K562 (cell line): Measurements from ENCODE around the gene AGPAT4. TPM values are rescaled to one million over a fixed set of nuclear protein-coding genes. Genes with fewer than 3 reads are reported as not detected.

ENCODE experiments used
- ATF1 ChIP-seq, 2 experiments: fragments of 450-650 bp in 1 of 2; IDR thresholded peaks; 2 replicates each; pipeline ENCODE4 v1.6.1; 2016; ENCODE audit warnings: missing compliant biosample characterization in 1 of 2, missing genetic modification characterization in 1 of 2
- BCL6 ChIP-seq: fragments of 250-450 bp; sonication (Bioruptor Pico); IDR thresholded peaks from 2 replicates; pipeline ENCODE4 v1.4.0; 2020
- CLOCK ChIP-seq: fragments of 250-450 bp; sonication (Bioruptor Pico); IDR thresholded peaks from 2 replicates; pipeline ENCODE4 v1.4.0; 2020; ENCODE audit warnings: mild to moderate bottlenecking, moderate library complexity, borderline replicate concordance
- CXXC5 ChIP-seq: fragments of 250-450 bp; sonication (Bioruptor Pico); IDR thresholded peaks from 2 replicates; pipeline ENCODE4 v1.8.0; 2022; ENCODE audit warnings: inconsistent platforms, mild to moderate bottlenecking, moderate library complexity
- E2F1 ChIP-seq: sonication (generic); formaldehyde crosslinking; IDR thresholded peaks from 2 replicates; pipeline ENCODE4 v1.8.1; 2023; ENCODE audit warnings: mild to moderate bottlenecking, missing genetic modification reagents, moderate library complexity
- HINFP ChIP-seq: fragments of 450-650 bp; conservative IDR thresholded peaks from 2 replicates; pipeline ENCODE4 v1.6.1; 2016; ENCODE audit warnings: missing genetic modification characterization, low read depth, mild to moderate bottlenecking, control low read depth, missing compliant biosample characterization
- HNRNPL ChIP-seq: fragments of 200-400 bp; formaldehyde crosslinking; IDR thresholded peaks from 2 replicates; pipeline ENCODE4 v1.6.1; 2017; ENCODE audit warnings: low read depth, mild to moderate bottlenecking, low read length
- IFI16 ChIP-seq: fragments of 250-450 bp; sonication (Bioruptor Pico); IDR thresholded peaks from 2 replicates; pipeline ENCODE4 v2.1.2; 2022; ENCODE audit warnings: mild to moderate bottlenecking, inconsistent platforms
- ILK ChIP-seq: fragments of 450-650 bp; IDR thresholded peaks from 2 replicates; pipeline ENCODE4 v1.6.1; 2016; ENCODE audit warnings: missing genetic modification characterization, low read depth, mild to moderate bottlenecking, missing compliant biosample characterization, moderate library complexity, borderline replicate concordance
- JUND ChIP-seq, 2 experiments: IDR thresholded peaks; 2 replicates in 1 of 2; 3 replicates in 1 of 2; pipeline ENCODE4 v1.6.1; 2011; ENCODE audit warnings: borderline replicate concordance in 2 of 2, low read depth in 2 of 2, low read length in 2 of 2, improper control_type of control experiment in 1 of 2, missing biosample characterization in 1 of 2, missing genetic modification characterization in 1 of 2, missing genetic modification reagents in 1 of 2
- MXD1 ChIP-seq: fragments of 250-450 bp; sonication (Bioruptor Pico); IDR thresholded peaks from 2 replicates; pipeline ENCODE4 v1.8.0; 2021; ENCODE audit warnings: borderline replicate concordance, mild to moderate bottlenecking, moderate library complexity; ENCODE audit not compliant: poor library complexity, severe bottlenecking
- NFE2L1 ChIP-seq: fragments of 450-650 bp; IDR thresholded peaks from 2 replicates; pipeline ENCODE4 v1.6.1; 2016; ENCODE audit warnings: missing genetic modification characterization, low read depth, mild to moderate bottlenecking, missing compliant biosample characterization, moderate library complexity, borderline replicate concordance
- POLR3G ChIP-seq: IDR thresholded peaks from 2 replicates; pipeline ENCODE4 v1.6.1; 2011; ENCODE audit not compliant: insufficient read length, insufficient replicate concordance; ENCODE audit errors: extremely low read depth
- PYGO2 ChIP-seq: fragments of 450-650 bp; IDR thresholded peaks from 2 replicates; pipeline ENCODE4 v1.6.1; 2016; ENCODE audit warnings: mild to moderate bottlenecking, missing genetic modification characterization, moderate library complexity, missing compliant biosample characterization
- SMARCA4 ChIP-seq: fragments of 450-650 bp; IDR thresholded peaks from 2 replicates; pipeline ENCODE4 v1.6.1; 2016
- YY1 ChIP-seq, 3 experiments: IDR thresholded peaks; 2 replicates each; pipeline ENCODE4 v1.6.1; 2011; ENCODE audit warnings: low read length in 2 of 3, mild to moderate bottlenecking in 2 of 3, moderate library complexity in 2 of 3, borderline replicate concordance in 1 of 3, control low read depth in 1 of 3, low read depth in 1 of 3; ENCODE audit not compliant: insufficient read depth in 3 of 3, insufficient replicate concordance in 2 of 3, control insufficient read depth in 1 of 3, insufficient read length in 1 of 3; ENCODE audit errors: extremely low read depth in 1 of 3
- ZKSCAN8 ChIP-seq: fragments of 200-800 bp; sonication (Bioruptor generic); IDR thresholded peaks from 2 replicates; pipeline ENCODE4 v1.6.1; 2016; ENCODE audit warnings: missing genetic modification characterization, missing compliant biosample characterization
- ZNF217 ChIP-seq: sonication (generic); formaldehyde crosslinking; IDR thresholded peaks from 2 replicates; pipeline ENCODE4 v1.8.0; 2022; ENCODE audit warnings: mild to moderate bottlenecking, missing genetic modification reagents
- ZNF224 ChIP-seq: sonication (generic); formaldehyde crosslinking; IDR thresholded peaks from 2 replicates; pipeline ENCODE4 v1.8.0; 2022; ENCODE audit warnings: mild to moderate bottlenecking, missing genetic modification reagents
- ZNF644 ChIP-seq: fragments of 200-800 bp; sonication (Bioruptor generic); IDR thresholded peaks from 2 replicates; pipeline ENCODE4 v1.6.1; 2016; ENCODE audit warnings: low read depth, missing genetic modification characterization, missing compliant biosample characterization
- ZNF699 ChIP-seq: fragments of 250-450 bp; sonication (Bioruptor Pico); IDR thresholded peaks from 2 replicates; pipeline ENCODE4 v1.8.0; 2021; ENCODE audit warnings: mild to moderate bottlenecking, moderate library complexity; ENCODE audit not compliant: insufficient replicate concordance
- polyA plus RNA-seq, 8 experiments: library from polyadenylated mRNA; depleted of rRNA in 4 of 8; stranded (reverse) in 5 of 8; unstranded in 3 of 8; fragments of >200 nt; fragmentation: Nextera tagmentation in 2 of 8; fragmentation: Illumina TruSeq in 1 of 8; extraction: Ambion mirVana in 2 of 8; extraction: Trizol in 1 of 8; gene quantifications; 2 replicates each; pipeline versions ENCODE4 v1.2.1 to v1.2.3, GENCODE V29; 2011 to 2014; ENCODE audit warnings: inconsistent platforms in 1 of 8, missing spikeins in 1 of 8
- total RNA-seq, 7 experiments: library from RNA; depleted of rRNA in 6 of 7; stranded (reverse); fragments of >200 nt in 6 of 7; fragmentation: Illumina TruSeq in 2 of 7; extraction: Trizol in 2 of 7; gene quantifications; 2 replicates each; pipeline versions ENCODE4 v1.2.1 to v1.2.3, GENCODE V29; 2011 to 2021; ENCODE audit warnings: low replicate concordance in 1 of 7

Gene AGPAT4
- total and polyA plus RNA-seq, 9 of the 15 experiments (the other 6 are each of a cell fraction or from before 2014, with no cell fraction given): 2.2 to 15.0 (median 5.7) TPM

- TF ChIP-seq HINFP (tag) (peak; percentile 65; the same call in 1 of the 2 replicates), ZKSCAN8 (CRISPR knock-in tag) (0 out of 2 replicates have a peak, but pooled peaks have one; percentile 44), ZNF699 (CRISPR knock-in tag) (peak; percentile 86), BCL6 (CRISPR knock-in tag) (peak; percentile 47; the same call in 1 of the 2 replicates), HNRNPL (no peak), IFI16 (CRISPR knock-in tag) (peak; percentile 85; the same call in 1 of the 2 replicates), CXXC5 (CRISPR knock-in tag) (peak; percentile 90), POLR3G (no peak), E2F1 (no peak), MXD1 (CRISPR knock-in tag) (no peak), ATF1 (CRISPR knock-in tag; IDR thresholded peaks at IDR 0.05) (no peak), ATF1 (tag; IDR thresholded peaks at IDR 0.05) (no peak), NFE2L1 (tag) (peak; percentile 69), CLOCK (CRISPR knock-in tag) (0 out of 2 replicates have a peak, but pooled peaks have one; percentile 22), ZNF644 (tag) (peak; percentile 94), YY1 (IDR thresholded peaks at IDR 0.05; ENCODE audit: borderline replicate concordance in 1 of 3, control insufficient read depth in 1 of 3, extremely low read depth in 1 of 3, insufficient read depth in 3 of 3, insufficient read length in 1 of 3, insufficient replicate concordance in 2 of 3, low read depth in 1 of 3, low read length in 2 of 3) (no peak), ILK (tag) (0 out of 2 replicates have a peak, but pooled peaks have one; percentile 41), SMARCA4 (no peak), JUND (IDR thresholded peaks at IDR 0.05; ENCODE audit: borderline replicate concordance, low read depth, low read length) (no peak), JUND (tag; IDR thresholded peaks at IDR 0.05; ENCODE audit: borderline replicate concordance, low read depth, low read length) (peak; percentile 42; the same call in 1 of the 3 replicates), PYGO2 (tag) (peak; percentile 90), ZNF224 (CRISPR knock-in tag) (no peak), ZNF217 (CRISPR knock-in tag) (no peak)
Measured at GRCh38 chr6:161210857-161211256, 63.0 kb downstream of the AGPAT4 start (continued).
